GM19035 (cell line): ENCODE data around the gene DUSP7.
"Not testable (repeated sequence)": the region's sequence is repeated elsewhere in the genome, so short reads cannot be mapped to it uniquely, and the experiment has no call there.

Experiments used
- ATAC-seq: cut with Tn5 transposase; IDR thresholded peaks from one replicate; pipeline ENCODE4 v1.9.1; 2021; ENCODE audit not compliant: unreplicated experiment

DUSP7 gene

DNA sequence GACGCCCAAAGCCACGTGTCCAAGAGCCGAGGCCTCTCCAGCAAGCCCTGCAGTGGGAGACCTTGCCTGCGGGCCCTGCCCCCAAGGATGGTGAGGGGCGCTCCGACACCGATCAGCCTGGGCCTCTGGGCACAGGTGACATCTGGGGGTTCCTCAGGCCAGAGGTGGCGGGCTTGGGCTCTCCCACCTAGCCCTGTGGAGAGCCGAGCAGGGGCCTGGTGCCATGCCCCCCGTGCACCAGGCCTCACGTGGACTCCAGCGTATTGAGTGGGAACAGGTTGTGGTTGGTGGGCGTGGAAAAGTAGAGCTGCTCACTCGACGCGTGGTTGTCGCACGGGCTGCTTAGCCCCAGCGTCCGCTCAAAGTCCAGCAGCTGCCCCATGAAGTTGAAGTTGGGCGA lies 5.8 kb downstream of the DUSP7 start:
- ATAC-seq: no peak

DNA sequence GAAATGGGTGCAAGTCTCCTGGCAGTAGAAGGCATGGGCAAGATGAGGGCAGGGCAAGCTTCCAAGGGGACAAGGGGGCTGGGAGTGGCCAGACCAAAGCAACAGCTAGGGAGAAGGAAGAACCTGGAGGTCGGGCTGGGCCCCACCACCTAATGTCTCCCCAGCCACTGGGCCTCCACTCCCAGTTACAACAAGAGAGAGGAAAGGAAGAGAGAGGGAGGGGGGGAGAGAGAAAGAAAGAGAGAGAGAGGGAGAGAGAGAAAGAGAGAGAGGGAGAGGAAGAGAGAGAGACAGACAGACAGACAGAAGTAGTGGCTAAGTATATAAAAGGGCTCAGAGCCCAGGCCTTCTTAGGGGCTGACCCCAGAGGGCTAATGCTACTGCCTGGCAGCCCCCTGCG lies 6.9 kb downstream of the DUSP7 start:
- ATAC-seq: no peak

DNA sequence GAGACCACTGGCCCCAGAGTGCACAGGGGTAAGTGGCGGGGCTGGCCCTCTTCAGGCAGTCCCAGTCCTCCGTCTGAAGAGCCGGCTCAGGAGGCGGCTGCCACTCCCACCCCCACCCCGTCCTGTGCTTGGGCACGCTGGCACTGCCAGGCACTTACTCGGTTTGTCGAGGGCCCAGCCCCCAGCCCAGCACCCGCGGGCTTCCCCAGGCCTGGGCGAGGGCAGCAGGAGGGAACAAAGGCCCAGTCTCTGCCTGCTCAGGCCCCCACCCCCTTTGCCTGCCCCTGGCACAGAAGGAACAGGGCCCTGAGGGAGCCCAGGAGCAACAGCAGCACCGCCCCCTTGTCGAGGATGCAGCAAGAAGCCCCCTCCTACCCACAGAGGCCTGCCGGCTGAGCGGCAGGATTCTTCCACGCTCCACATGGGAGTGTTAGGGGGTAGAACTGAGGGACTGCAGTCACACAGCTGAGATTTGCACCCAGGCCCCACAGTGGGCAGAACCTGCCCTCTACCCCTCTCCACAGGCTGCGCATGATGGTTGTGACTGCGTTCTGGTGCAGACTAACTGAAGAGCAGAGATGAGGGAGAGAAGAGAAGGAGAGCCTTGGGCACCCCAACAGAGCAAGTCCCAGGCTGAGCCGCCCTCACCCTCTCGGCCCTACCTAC lies 8.9 kb downstream of the DUSP7 start:
- no peak for ATAC-seq

DNA sequence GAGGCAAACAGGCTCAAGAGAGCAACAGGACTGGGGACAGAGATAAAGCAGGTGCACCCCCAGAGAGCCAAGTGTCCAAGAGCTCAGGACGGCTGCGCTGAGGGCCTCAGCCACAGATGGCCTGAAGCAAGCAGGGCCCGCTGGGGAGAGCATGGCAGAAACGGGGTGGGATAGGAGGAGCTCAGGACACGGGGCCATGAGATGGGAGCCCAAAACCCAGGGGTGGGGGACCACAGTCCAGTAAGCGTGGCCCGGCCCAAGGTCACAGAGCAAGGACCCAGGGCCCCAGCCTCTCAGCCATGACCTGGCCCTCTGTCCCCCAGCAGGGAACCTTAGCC lies 9.5 kb downstream of the DUSP7 start:
- no peak for ATAC-seq

DNA sequence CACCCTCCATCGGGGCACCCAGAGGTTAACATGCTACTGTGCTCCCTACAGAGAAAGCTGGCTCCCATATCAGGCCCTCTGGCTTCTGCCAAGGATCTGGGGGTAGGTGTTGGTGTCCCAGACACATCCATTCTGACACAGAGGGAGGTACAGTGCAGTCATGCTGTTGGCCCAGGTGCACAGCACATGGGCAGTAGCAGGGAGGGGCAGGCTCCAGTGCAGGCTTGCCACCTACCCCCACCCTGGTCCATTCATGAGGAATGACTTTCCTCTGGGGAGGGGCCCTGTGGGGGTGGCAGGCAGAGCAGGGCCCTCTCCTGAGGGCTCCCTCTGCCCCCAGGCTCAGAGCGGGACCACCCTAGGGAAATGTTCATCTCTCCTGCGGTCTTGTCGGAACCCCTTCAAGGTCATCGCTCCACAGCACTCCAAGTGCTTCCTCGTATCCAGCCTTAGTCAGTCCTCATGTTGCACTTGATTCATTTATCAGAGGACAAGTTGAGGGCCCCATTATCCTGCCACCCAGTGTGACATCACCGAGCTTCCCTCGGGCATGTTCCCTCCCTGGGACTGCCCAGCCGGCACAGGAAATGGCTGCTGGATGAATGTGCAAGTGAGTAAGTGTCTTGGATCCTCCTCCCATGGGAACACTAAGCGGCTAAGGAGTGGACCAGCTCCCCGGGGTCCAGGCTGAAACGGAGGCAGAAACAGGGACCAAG lies 10.0 kb downstream of the DUSP7 start:
- ATAC-seq: no peak

DNA sequence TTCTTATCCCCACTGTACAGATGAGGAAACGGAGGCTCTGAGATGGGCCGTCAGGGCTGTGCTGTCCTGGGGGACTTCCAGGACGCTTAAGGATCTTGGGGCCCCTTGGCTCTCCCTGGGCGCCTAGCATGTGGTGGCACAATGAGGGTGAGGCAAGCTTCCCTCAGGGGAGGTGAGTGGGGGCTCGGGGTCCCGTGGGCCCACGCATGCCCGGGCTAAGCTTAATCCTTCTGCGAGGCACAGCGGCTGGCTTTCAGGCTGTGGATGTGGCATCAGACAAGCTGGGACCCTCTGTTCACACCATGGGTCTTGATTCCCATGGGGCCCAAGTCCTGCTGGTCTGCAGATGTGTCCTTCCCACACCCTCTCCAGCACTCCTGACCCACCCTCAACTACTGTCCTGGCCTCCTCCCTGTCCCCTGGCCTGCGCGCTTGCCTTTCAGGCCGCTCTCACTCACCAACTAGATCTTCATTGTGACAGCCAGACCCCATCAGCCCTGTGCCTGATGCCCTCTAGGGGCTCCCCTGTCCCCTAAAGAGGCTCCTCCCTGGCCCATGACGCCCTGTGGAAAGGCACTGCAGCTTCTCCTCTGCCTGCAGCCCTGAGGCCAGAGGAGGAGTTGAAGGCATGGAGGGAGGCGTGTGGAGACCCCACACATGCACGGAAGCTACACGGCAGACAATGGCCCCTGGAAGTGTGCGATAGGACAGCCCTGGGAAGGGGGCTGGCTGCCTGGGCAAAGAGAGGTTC lies 11.3 kb downstream of the DUSP7 start:
- no peak for ATAC-seq

DNA sequence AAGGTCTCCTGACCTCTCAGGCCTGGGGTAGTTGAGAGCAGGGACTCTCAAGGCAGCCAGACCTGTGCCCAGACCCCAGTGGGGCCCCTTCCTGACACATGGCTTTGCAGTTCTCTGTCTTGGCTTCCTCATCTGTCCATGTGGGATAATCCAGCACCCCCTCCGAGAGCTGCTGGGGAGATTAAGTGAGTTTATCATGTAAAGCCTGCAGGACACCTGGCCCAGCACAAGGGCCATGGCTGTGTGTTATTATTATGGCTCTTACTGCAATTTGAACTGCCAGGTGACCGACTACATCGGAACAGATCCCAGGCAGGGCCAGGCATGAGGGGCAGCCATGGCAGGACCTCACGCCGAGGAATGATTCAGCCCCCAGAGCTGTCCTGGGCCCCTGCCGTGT lies 12.6 kb downstream of the DUSP7 start:
- ATAC-seq: no peak

DNA sequence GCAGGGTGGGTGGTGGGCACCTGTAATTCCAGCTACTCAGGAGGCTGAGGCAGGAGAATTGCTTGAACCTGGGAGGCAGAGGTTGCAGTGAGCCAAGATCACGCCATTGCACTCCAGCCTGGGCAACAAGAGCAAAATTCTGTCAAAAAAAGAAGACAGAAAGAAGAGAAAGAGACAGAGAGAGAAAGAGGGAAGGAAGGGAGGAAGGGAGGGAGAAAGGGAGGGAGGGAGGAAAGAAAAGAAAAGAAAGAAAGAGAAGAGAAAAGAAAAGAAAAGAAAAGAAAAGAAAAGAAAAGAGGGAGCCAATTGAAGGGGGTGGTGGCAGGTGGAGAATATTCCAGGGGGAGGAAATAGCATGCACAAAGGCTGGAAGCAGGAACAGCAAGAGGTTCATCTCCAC lies 13.3 kb downstream of the DUSP7 start:
- not testable (repeated sequence) for ATAC-seq

DNA sequence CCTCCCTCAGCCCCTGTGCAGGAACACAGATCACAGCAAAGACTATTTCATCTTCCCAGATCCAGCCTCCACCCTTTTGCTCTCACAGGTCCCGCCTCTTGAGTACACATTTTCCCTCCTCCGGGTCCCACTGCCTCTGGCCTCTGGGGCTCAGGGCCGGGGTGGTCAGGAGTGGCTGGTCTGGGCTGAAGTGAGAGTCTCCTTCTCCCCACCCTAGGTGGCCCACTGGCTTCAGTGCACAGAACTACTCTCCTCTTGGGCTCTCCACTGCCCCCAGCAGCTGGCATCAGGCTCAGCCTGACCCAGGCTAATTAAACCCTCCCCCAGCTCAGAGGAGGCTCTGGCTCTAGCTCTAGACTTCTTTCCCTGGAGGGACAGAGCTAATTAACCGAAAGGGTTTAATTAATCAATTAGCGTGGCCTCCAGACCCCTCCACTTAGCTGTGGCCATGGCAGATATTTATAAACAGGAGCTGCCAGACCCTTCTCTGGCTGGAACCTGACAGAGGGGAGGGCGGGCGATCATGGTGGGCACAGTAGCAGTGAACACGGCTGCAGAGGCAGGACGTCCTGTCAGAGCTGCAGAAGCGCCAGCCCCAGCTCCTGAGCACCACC lies 15.1 kb downstream of the DUSP7 start:
- ATAC-seq: no peak

DNA sequence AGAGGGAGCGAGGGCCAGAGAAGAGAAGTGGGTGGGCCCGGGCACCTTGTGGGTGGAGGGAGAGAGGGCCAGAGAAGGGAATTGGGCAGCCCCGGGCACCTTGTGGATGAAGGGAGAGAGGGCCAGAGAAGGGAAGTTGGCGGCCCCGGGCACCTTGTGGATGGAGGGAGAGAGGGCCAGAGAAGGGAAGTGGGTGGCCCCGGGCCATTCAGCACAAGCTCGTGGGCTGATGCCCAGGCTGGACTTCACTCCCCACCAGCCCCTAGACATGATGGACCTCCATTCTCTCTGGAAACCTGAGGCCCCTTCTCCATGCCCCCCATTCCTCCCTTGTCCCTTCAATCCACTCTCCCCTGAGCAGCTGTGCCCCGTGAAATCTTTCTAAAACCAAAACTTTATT lies 15.8 kb downstream of the DUSP7 start:
- ATAC-seq: no peak

DNA sequence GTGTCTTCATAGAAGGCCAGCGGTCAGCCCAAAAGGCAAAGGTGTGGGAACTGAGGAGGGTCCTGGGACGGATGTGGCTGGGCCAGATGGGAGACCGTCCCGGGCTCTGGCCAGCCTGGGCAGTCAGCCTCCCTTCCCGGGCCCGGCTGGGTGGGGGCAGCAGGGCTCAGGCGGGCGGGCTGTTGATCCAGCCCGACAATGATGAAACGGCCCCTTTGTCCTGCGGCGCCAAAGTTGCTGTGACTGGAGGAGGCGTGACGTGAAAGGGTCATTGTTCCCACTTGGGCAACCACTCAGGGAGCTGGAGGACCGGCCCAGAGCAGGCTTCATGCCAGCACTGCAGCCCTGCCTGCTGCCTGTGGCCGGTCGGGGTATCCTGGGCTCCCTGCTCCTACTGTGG lies 16.5 kb downstream of the DUSP7 start:
- no peak for ATAC-seq

DNA sequence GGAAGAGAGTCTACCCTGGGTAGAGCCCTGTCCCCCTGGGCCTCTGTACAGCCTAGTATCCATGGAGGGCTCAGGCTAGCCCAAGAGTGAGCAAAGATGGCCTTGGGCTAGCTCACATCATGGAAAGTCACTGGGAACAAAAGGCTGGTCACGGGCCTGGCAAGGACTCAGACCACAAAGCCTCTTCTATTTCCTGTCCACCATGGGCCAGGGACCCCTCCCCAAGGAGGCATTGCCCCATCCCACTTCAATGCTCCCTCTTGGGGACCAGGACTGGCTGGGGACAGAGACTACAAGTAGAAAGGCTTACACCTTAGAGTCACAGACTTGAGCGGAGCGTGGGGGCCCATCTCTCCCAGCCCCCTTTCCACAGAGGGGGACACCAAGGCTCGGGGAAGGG lies 16.9 kb downstream of the DUSP7 start:
- no peak for ATAC-seq

DNA sequence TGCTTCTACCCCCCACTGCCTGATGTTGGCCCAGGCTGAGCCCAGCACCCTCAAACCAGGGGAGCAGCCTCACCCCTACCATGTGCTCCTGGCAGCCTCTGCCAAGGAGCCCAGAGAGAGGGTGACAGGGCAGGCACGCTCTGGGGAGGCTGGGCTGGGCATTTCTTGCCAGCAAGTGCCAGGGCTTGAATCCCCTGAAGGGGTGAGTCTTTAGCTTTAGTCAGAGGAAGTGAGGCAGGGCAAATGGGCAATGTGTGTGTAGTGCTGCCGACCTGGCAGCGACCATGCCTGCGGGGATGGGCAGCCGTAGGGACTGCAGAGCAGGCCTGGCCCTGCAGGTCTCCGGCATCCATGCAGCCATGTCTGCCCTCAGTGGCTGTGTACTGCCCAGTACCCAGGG lies 18.1 kb downstream of the DUSP7 start:
- no peak for ATAC-seq

DNA sequence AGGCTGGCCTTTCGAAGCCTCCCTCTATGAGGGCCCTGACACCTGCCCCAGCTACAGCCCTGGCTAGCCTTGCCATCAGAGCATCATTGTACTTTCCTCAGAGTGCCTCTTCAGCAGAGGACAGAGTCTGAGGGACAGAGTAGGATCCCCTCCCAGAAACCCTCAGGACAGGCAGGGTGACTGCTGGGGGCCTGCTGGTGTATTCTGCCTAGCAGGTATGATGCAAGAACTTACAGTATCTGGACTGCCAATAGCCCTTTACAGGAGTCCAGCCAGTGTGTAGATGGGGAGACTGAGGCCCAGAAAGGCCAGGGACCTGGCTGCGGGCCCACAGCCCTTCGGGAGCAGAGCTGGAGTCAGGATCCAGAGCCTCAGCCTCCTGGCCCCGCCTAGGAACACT lies 19.1 kb downstream of the DUSP7 start:
- ATAC-seq: no peak

DNA sequence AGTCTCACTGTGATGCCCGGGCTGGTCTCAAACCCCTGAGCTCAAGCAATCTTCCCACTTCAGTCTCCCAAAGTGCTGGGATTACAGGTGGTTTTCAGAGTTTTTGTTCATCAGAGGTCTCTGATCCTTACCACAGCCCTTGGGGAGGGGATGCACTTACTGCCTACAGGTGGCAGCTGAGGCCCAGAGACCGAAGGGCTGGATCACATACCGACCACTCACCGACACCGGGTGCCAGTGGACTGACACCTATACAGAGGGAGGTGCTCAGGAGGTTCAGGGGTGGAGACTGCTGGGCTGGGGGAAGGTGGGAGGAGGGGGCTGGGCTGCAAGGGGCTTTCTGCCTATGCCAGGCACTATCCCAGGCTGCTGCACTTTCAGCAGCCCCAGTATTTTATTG lies 19.5 kb downstream of the DUSP7 start:
- ATAC-seq: no peak

DNA sequence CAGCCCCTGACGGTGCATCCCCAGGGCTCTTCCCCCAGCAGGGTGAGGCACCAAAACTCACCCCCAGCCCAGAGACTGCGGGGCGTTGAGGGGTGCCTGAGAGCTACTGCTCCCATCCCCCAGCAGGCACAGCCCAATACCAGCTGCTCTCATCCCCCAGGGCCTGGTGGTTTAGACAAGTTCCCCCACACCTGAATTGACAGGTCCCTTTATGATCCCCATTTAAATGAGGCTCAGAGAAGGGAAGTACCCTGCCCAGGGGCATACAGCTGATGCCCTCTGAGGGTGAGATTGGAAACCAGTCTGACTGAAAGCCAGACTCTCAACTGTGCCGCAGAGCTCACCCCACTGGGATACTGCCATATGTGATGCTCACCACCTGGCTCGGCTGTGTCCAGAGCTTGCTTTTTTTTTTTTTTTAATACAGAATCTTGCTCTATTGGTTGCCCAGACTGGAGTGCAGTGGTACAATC lies 20.1 kb downstream of the DUSP7 start:
- no peak for ATAC-seq

DNA sequence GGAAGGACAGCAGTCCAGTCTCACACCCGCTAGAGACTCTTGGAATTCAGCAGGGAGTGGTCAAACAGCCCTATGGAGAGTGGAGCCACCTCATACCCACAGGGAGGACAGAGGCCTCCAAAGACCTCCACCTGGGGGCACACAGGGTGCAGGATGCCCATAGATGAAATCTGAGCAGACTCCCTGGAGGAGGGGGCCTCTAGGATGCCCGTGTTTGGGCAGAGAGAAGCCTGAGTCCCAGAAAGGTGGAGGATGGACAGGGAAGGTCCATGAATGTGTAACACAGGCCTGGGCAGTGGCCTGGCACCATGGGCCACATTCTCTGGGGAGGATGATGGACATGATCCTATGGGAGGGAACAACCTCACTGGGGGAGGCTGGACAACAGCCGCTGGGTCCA lies 21.7 kb downstream of the DUSP7 start:
- ATAC-seq: no peak

DNA sequence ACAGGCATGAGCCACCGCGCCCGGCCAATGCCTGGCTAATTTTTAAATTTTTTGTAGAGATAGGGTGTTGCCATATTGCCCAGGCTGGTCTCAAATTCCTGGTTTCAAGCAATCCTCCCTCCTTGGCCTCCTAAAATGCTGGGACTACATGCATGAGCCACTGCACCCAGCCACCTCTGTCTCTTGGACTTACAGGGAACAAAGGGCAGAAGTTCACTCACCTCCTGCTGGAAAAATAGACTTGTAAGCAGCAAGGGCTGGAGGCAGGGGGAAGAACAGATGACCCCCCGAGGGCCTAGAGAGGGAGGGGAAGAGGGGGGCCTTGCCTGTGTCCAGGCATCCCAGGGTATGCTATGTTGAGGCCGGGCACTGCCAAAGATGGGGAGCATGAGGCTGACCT lies 22.2 kb downstream of the DUSP7 start:
- ATAC-seq: no peak

DNA sequence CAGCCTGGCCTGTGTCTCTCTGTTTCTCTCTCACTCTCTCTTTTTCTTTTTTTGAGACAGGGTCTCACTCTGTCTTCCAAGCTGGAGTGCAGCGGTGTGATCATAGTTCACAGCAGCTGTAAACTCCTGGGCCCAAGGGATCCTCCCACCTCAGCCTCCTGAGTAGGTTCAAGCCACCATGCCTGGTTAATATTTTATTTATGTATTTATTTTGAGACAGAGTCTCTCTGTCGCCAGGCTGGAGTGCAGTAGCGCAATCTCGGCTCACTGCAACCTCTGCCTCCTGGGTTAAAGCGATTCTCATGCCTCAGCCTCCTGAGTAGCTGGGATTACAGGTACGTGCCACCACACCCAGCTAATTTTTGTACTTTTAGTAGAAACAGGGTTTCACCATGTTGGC lies 22.6 kb downstream of the DUSP7 start:
- not testable (repeated sequence) for ATAC-seq

DNA sequence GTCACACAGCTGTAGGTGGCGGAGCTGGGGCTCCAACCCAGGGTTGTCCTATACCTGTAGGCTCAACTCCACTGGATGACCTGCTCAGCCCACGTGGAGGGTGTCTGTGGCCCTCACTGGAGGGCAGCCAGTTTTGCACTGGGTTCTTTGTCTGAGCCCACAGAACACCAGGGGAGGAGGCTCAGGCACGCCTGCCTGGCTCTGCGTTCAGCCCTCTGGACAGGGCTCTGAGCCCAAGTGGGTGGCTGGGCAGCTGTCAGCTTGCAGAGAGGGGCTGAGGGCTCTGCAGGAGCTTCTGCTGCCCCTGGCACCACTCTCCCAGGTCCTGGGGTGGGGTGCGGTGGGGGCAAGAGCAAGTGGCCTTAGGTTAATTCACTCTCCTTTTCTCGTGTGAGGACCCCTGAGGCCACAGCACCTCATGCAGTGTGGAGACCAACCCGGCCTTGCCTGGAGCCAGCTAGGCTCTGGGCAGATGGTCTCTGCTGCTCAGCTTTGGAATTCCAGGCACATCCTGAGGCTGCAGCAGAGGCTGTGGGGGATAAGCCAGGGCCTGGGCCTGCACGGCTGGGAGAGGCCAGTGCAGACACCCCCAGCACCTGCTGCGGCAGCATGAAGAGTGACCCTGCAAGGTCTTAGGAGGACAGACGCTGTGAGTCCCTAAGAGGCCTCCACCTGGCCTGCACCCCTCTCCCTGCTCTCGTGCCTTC lies 23.5 kb downstream of the DUSP7 start:
- ATAC-seq: no peak

DNA sequence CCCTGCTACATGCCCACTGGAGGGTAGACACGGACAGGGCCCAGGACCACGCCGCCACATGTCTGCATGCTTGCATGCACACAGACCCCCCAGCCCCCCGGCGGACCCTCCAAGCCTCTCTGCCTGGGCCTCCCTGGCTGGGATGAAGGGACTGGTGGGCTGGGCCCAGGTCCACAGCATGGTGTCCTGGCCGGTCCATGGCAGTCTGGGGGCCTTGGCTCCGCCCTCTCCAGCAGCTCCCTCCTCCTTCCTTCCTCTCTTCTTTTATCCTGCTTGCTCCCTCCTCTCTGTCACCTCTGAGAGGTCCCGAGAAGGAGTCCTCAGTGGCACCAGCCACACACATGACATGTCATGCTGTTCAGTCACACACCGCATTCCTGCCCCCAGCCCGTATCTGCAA lies 24.5 kb downstream of the DUSP7 start:
- ATAC-seq: no peak
